Activated naive CD8-positive, alpha-beta T cell treated with anti-CD3 and anti-CD28 coated beads for 36 hours (primary cell): ENCODE measurements around the gene NCKAP5L. TPM values are rescaled to one million over a fixed set of nuclear protein-coding genes. Genes with fewer than 3 reads are reported as not detected.

Experiments
- DNase-seq: peaks from one replicate; pipeline ENCODE4 v3.0.0; 2021
- H3K27ac Mint-ChIP-seq: one replicate; pipeline ENCODE4 v1.8.0; 2022; ENCODE audit warnings: mild to moderate bottlenecking, moderate library complexity, mixed read lengths
- H3K27me3 Mint-ChIP-seq: one replicate; pipeline ENCODE4 v1.8.0; 2022; ENCODE audit warnings: mild to moderate bottlenecking, mixed read lengths
- H3K36me3 Mint-ChIP-seq: one replicate; pipeline ENCODE4 v1.8.0; 2021; ENCODE audit warnings: mild to moderate bottlenecking, mixed read lengths
- H3K4me1 Mint-ChIP-seq: one replicate; pipeline ENCODE4 v1.8.0; 2021; ENCODE audit warnings: mixed read lengths
- H3K4me3 Mint-ChIP-seq: one replicate; pipeline ENCODE4 v1.8.0; 2022; ENCODE audit warnings: mild to moderate bottlenecking, moderate library complexity, mixed read lengths
- H3K9me3 Mint-ChIP-seq: one replicate; pipeline ENCODE4 v1.8.0; 2022; ENCODE audit warnings: mixed read lengths
- total RNA-seq, 2 experiments: library from RNA; stranded (reverse); gene quantifications; one replicate each; pipeline ENCODE4 v1.2.3, GENCODE V29; 2021

Gene NCKAP5L
- total RNA-seq, 2 experiments from 2014 or later = 7.9 to 8.9 TPM

GRCh38 chr12:49800421-49801140 lies 27.6 kb downstream of the NCKAP5L start:
- H3K4me1 Mint-ChIP-seq = no peaks in the 10 kb centered on the region
- H3K36me3 Mint-ChIP-seq = no peaks in the 10 kb centered on the region
- no peak overlapping the region for H3K4me3 Mint-ChIP-seq
- DNase-seq = no peak
- H3K9me3 Mint-ChIP-seq = no peaks in the 10 kb centered on the region
- H3K27ac Mint-ChIP-seq = no peak overlapping the region
- no peaks in the 10 kb centered on the region for H3K27me3 Mint-ChIP-seq

DNA sequence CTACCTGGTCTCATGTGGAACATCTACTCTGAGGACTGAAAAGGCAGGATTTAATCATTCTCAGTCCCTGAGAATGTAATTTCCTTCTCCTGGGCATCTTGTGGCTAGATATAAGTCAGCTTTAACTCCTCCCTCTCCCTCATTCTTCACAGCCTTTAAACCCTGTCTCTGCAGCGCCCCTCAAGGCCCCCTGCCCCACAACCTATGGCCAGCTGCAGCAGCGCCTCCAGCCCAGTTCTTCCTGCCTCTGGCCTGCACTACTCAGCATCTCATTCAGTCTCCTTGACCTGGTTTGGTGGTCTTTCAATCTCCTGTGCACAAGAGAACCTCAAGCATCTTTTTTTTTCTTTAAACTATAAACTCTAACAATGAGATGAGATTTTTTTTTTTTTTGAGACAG lies 29.3 kb downstream of the NCKAP5L start:
- no peak overlapping the region for H3K27ac Mint-ChIP-seq
- no peaks in the 10 kb centered on the region for H3K9me3 Mint-ChIP-seq

DNA sequence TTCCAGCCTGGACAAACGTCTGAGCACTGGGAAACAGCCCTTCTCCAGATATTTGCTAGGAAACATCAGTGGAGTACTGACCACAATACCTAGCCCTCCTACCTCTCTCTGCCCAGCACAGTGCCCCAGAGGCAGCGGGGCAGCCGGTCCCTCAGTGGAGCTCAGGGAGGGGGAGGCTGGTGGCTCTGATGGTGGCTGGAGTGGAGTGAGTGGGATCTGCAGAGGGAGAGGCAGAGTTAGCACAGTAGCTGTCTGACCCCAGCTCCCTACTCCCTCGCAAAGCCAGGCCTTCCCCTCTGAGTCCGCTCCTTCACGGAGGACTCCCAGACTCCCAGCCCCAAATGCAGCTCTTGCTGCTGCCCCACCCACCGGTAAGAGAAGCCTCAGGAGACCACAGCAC lies 30.0 kb downstream of the NCKAP5L start:
- Mint-ChIP-seq H3K4me1 (no peaks in the 10 kb centered on the region), H3K4me3 (no peak overlapping the region), H3K27me3 (no peaks in the 10 kb centered on the region), H3K27ac (no peak overlapping the region), H3K9me3 (no peaks in the 10 kb centered on the region), H3K36me3 (no peaks in the 10 kb centered on the region)
- no peak for DNase-seq

More for the DNA sequence above, 29.3 kb downstream of the NCKAP5L start:
- no peak for DNase-seq
- no peaks in the 10 kb centered on the region for H3K36me3 Mint-ChIP-seq
- no peaks in the 10 kb centered on the region for H3K4me1 Mint-ChIP-seq
- no peak overlapping the region for H3K4me3 Mint-ChIP-seq
- no peaks in the 10 kb centered on the region for H3K27me3 Mint-ChIP-seq

DNA sequence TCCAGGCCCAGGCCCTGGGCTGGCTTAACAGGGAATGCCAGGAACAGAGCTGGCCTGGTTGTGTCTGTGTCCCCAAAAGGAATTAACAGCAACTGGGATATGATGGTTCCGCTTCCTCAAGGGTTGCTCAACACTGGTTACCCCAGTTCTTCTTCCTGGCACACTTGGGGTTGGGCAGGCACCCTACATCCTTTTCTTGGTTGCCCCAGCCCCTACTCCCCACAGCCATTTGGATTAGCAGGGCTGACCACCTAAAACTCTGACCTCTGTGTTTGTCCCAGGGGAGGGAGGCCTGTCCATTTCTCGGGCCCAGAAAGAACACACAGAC lies 30.8 kb downstream of the NCKAP5L start:
- Mint-ChIP-seq H3K36me3 (no peaks in the 10 kb centered on the region), H3K4me1 (no peaks in the 10 kb centered on the region), H3K27me3 (no peaks in the 10 kb centered on the region), H3K9me3 (no peaks in the 10 kb centered on the region), H3K27ac (no peak overlapping the region), H3K4me3 (no peak overlapping the region)
- no peak for DNase-seq

DNA sequence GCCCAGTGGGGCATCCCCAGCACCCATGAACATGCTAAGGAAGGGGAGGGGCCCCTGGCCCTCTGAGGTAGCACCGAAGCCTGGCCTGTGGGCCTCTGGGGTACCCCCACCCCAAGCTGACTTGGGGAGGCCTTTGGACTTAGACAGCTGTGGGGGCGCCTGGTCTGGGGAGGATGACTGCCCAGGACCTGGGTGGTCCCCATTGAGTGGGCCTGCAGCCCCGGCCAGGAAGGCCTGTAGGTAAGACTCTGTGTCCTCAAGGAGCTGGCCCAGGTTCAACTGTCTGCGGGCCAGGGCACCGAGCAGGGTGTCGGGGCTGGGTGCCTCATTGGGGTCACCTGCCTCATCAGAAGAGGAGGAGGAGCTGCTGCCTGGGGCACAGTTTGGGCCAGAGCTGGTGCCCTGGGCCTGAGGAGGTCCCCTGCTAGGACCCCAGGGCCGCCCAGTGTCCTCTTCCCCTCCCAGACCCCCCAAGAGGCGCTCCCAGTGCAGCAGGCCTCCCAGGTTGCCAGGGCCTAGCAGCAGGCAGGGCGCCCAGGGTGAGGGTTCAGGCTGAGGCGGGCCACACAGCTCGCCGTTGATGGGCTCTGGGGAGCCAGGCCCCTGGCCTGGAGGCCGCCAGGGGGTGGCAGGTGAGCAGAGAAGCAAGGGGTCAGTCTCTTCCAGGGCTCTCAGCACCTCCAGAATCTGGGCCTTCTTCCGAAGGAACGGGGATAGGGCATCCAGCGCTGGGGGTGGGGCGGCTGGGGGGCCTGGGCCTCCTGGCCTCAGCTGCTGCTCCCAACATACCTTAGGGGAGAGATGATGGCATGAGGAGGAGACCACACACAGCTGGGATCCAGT lies 31.4 kb downstream of the NCKAP5L start:
- Mint-ChIP-seq H3K9me3 (no peaks in the 10 kb centered on the region), H3K4me1 (no peaks in the 10 kb centered on the region), H3K4me3 (no peak overlapping the region), H3K36me3 (no peaks in the 10 kb centered on the region), H3K27ac (no peak overlapping the region), H3K27me3 (no peaks in the 10 kb centered on the region)
- no peak for DNase-seq

DNA sequence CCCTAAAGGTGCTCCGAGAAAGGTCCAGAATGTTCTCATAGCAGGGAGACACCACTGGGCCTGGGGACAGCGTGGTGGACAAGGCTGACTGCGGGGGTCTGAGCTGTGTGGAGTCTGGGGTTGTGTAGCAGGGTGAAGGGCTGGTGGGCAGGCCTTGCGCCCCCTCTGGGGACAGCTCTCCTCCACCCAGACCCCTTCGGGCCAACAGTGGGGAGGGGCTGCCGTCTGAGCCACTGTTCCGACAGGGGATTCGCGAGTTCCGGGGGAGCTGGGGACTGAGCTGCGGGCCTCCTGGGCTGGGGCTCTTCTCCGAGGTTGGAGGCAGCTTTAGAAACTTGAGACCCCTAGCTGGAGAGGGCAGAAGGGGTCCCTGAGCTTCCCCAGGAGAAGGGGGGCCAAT lies 32.1 kb downstream of the NCKAP5L start:
- Mint-ChIP-seq H3K9me3 (no peaks in the 10 kb centered on the region), H3K4me1 (no peaks in the 10 kb centered on the region), H3K27me3 (no peaks in the 10 kb centered on the region), H3K27ac (no peak overlapping the region), H3K36me3 (no peaks in the 10 kb centered on the region), H3K4me3 (no peak overlapping the region)
- DNase-seq = no peak

- H3K27me3 Mint-ChIP-seq = no peaks in the 10 kb centered on the region
- no peak overlapping the region for H3K27ac Mint-ChIP-seq
- H3K4me1 Mint-ChIP-seq = no peaks in the 10 kb centered on the region
- no peaks in the 10 kb centered on the region for H3K36me3 Mint-ChIP-seq
- no peak for DNase-seq
- no peak overlapping the region for H3K4me3 Mint-ChIP-seq
- no peaks in the 10 kb centered on the region for H3K9me3 Mint-ChIP-seq
These were observed 32.5 kb downstream of the NCKAP5L start for GRCh38 chr12:49795654-49796105.

- H3K27ac Mint-ChIP-seq = no peak overlapping the region
- no peaks in the 10 kb centered on the region for H3K9me3 Mint-ChIP-seq
- no peaks in the 10 kb centered on the region for H3K4me1 Mint-ChIP-seq
- no peaks in the 10 kb centered on the region for H3K27me3 Mint-ChIP-seq
- no peaks in the 10 kb centered on the region for H3K36me3 Mint-ChIP-seq
- H3K4me3 Mint-ChIP-seq = no peak overlapping the region
- DNase-seq = no peak
These were observed 33.2 kb downstream of the NCKAP5L start for GRCh38 chr12:49794811-49795653.

DNA sequence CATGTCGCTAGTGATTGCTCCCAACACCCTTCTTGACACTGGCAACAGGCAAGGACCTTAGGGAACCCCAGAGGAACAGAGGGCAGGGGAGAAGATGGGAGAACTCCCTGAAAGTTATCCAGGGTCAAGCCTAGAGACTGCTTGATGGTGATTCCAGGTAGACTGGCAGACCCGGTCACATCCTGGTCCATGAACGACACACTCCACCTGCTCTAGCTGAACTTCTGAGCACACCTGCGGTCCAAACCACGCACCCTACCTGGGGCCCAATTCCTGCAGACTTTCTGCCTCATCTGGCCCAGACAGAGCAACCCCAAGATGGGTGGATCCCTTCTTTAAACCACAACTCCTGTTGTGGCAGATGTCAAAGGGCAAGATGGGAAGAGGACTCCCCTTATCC lies 34.2 kb downstream of the NCKAP5L start:
- Mint-ChIP-seq H3K4me1 (no peaks in the 10 kb centered on the region), H3K9me3 (no peaks in the 10 kb centered on the region), H3K4me3 (no peak overlapping the region), H3K27me3 (no peaks in the 10 kb centered on the region), H3K36me3 (no peaks in the 10 kb centered on the region), H3K27ac (no peak overlapping the region)
- DNase-seq = no peak

GRCh38 chr12:49793620-49794019 lies 34.6 kb downstream of the NCKAP5L start:
- no peak overlapping the region for H3K4me3 Mint-ChIP-seq
- H3K27ac Mint-ChIP-seq = no peak overlapping the region
- DNase-seq = no peak
- H3K36me3 Mint-ChIP-seq = no peaks in the 10 kb centered on the region
- no peaks in the 10 kb centered on the region for H3K27me3 Mint-ChIP-seq
- H3K9me3 Mint-ChIP-seq = no peaks in the 10 kb centered on the region
- no peaks in the 10 kb centered on the region for H3K4me1 Mint-ChIP-seq

GRCh38 chr12:49792976-49793580 lies 35.1 kb downstream of the NCKAP5L start:
- no peak for DNase-seq
- no peak overlapping the region for H3K27ac Mint-ChIP-seq
- no peaks in the 10 kb centered on the region for H3K36me3 Mint-ChIP-seq
- H3K9me3 Mint-ChIP-seq = no peaks in the 10 kb centered on the region
- H3K4me1 Mint-ChIP-seq = no peaks in the 10 kb centered on the region
- H3K4me3 Mint-ChIP-seq = no peak overlapping the region
- H3K27me3 Mint-ChIP-seq = no peaks in the 10 kb centered on the region

GRCh38 chr12:49792181-49792970 lies 35.8 kb downstream of the NCKAP5L start:
- Mint-ChIP-seq H3K27ac (no peak overlapping the region), H3K4me3 (no peak overlapping the region), H3K9me3 (no peaks in the 10 kb centered on the region), H3K4me1 (no peaks in the 10 kb centered on the region), H3K27me3 (no peaks in the 10 kb centered on the region), H3K36me3 (no peaks in the 10 kb centered on the region)
- DNase-seq = no peak

DNA sequence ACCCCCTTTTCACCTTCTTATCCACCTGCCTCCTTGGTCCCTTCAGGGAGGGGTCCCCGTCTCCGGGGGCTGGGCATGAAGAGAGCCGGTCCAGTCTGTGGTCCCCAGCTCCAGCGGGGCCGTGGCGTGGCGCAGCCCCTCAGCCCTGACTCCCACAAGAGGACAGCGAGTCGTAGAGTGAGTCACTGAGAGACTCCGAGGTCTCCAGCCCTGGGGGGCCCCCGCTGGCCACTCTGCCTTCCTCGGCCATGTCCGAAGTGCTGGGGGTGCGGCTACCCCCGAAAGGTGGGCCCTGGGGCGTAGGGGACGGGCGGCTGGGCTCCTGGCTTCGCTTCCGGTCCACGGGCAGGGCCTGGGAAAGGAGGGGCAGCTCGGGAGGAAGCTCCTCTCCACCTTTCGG lies 36.5 kb downstream of the NCKAP5L start:
- Mint-ChIP-seq H3K4me1 (no peaks in the 10 kb centered on the region), H3K4me3 (no peak overlapping the region), H3K27me3 (no peaks in the 10 kb centered on the region), H3K36me3 (no peaks in the 10 kb centered on the region), H3K27ac (no peak overlapping the region), H3K9me3 (no peaks in the 10 kb centered on the region)
- no peak for DNase-seq
